LNCaP clone FGC (cell line): Measurements from ENCODE around the gene VPREB1.

Experiments used
- DNase-seq: peaks from one replicate; pipeline ENCODE4 v3.0.0-alpha.2; 2011; ENCODE audit warnings: low read depth
- H3K4me3 ChIP-seq: 2 replicates; pipeline ENCODE4 v1.5.1; 2011; ENCODE audit warnings: mild to moderate bottlenecking, low read depth, low read length, control low read depth
- CTCF ChIP-seq: IDR thresholded peaks from 2 replicates; pipeline ENCODE4 v1.5.1; 2012; ENCODE audit warnings: mild to moderate bottlenecking; ENCODE audit not compliant: control insufficient read depth, insufficient read depth; ENCODE audit errors: extremely low read depth

Gene VPREB1

GRCh38 chr22:22198751-22199150 is 45.8 kb upstream of the VPREB1 start:
- no peak overlapping the region for H3K4me3 ChIP-seq
- DNase-seq: no peak
- TF ChIP-seq CTCF: no peak

- no peak overlapping the region for H3K4me3 ChIP-seq
- TF ChIP-seq CTCF: no peak
- no peak for DNase-seq
Observed at GRCh38 chr22:22199634-22200033, 45.0 kb upstream of the VPREB1 start.

GRCh38 chr22:22200569-22201184 is 43.9 kb upstream of the VPREB1 start:
- no peak for TF ChIP-seq CTCF
- H3K4me3 ChIP-seq: no peak overlapping the region
- DNase-seq: no peak

GRCh38 chr22:22201185-22201929 is 43.2 kb upstream of the VPREB1 start:
- peak; percentile 48 for TF ChIP-seq CTCF
- no peak overlapping the region for H3K4me3 ChIP-seq
- no peak for DNase-seq

GRCh38 chr22:22201930-22202343 is 42.6 kb upstream of the VPREB1 start:
- TF ChIP-seq CTCF: no peak
- no peak for DNase-seq
- no peak overlapping the region for H3K4me3 ChIP-seq

- no peak overlapping the region for H3K4me3 ChIP-seq
- TF ChIP-seq CTCF: no peak
- DNase-seq: no peak
Observed at GRCh38 chr22:22203048-22203971, 41.3 kb upstream of the VPREB1 start.
